A673 (cell line): ENCODE data around the gene KLHL4.

ENCODE experiments used
- EZH2 ChIP-seq: fragments of 200-600 bp; sonication (generic); IDR thresholded peaks from 2 replicates; pipeline ENCODE4 v1.6.1; 2017; ENCODE audit warnings: borderline replicate concordance, low read depth, mild to moderate bottlenecking, mixed read lengths, antibody characterized with exemption, low read length; ENCODE audit not compliant: poor library complexity, severe bottlenecking
- TF ChIP-seq, protein P1 (sequence below): fragments of 300-800, 200-600 bp; sonication (generic); conservative IDR thresholded peaks from 2 replicates; pipeline ENCODE4 v1.5.1; 2017; ENCODE audit warnings: low read depth, mild to moderate bottlenecking, antibody characterized with exemption, low read length, moderate library complexity, mixed read lengths

DNA sequence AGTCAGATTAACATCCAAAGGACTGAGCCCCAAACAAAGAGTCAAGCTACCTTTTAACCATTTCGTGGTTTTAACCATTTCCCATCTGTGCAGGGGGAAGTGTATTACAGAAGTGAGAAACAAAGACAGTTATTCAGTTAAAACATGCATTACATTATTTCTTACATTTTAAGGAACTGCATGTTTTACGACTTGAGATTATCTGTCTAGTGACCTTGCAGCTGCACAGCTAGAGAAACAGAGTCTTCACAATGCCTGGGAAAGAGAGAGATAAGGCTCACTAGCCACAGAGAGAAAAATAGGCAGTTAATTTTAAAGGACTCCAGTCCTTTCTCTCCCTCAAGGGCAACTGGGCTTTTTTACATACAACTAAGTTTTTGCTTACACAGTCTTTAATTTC lies 48.7 kb upstream of the KLHL4 start:
- no peak for TF ChIP-seq EZH2
- TF ChIP-seq, protein P1, sequence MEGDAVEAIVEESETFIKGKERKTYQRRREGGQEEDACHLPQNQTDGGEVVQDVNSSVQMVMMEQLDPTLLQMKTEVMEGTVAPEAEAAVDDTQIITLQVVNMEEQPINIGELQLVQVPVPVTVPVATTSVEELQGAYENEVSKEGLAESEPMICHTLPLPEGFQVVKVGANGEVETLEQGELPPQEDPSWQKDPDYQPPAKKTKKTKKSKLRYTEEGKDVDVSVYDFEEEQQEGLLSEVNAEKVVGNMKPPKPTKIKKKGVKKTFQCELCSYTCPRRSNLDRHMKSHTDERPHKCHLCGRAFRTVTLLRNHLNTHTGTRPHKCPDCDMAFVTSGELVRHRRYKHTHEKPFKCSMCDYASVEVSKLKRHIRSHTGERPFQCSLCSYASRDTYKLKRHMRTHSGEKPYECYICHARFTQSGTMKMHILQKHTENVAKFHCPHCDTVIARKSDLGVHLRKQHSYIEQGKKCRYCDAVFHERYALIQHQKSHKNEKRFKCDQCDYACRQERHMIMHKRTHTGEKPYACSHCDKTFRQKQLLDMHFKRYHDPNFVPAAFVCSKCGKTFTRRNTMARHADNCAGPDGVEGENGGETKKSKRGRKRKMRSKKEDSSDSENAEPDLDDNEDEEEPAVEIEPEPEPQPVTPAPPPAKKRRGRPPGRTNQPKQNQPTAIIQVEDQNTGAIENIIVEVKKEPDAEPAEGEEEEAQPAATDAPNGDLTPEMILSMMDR = no peak
